ENCODE results near the gene PXDN. TPM values are rescaled to one million over a fixed set of nuclear protein-coding genes. Genes with fewer than 3 reads are reported as not detected.
A peak's percentile ranks its signal among the peaks of the same experiment; 100 is the strongest.

Gene PXDN
- total RNA-seq, 4 donors from 2014 or later: 7.0 to 9.5 (median 9.4) TPM

GRCh38 chr2:1658394-1659151 lies 85.7 kb downstream of the PXDN start:
- no peak for TF ChIP-seq POLR2A (IDR thresholded peaks at IDR 0.05)
- no peak for TF ChIP-seq POLR2AphosphoS5 (IDR thresholded peaks at IDR 0.05)
- no peak for TF ChIP-seq EP300 (IDR thresholded peaks at IDR 0.05)
- Histone ChIP-seq H3K4me3 (no peak overlapping the region), H3K9me3 (no peaks in the 10 kb centered on the region), H3K36me3 (peaks cover 26% of the 10 kb centered on the region), H3K27ac (no peak overlapping the region), H3K27me3 (no peaks in the 10 kb centered on the region), H3K4me1 (peaks cover 10% of the 10 kb centered on the region)
- DNase-seq (ENCODE audit: low spot score in 2 of 2): peak in 1 of 2 donors; percentile 49
- WGBS: 92% methylated on average over 24 of the region's 26 CpGs

DNA sequence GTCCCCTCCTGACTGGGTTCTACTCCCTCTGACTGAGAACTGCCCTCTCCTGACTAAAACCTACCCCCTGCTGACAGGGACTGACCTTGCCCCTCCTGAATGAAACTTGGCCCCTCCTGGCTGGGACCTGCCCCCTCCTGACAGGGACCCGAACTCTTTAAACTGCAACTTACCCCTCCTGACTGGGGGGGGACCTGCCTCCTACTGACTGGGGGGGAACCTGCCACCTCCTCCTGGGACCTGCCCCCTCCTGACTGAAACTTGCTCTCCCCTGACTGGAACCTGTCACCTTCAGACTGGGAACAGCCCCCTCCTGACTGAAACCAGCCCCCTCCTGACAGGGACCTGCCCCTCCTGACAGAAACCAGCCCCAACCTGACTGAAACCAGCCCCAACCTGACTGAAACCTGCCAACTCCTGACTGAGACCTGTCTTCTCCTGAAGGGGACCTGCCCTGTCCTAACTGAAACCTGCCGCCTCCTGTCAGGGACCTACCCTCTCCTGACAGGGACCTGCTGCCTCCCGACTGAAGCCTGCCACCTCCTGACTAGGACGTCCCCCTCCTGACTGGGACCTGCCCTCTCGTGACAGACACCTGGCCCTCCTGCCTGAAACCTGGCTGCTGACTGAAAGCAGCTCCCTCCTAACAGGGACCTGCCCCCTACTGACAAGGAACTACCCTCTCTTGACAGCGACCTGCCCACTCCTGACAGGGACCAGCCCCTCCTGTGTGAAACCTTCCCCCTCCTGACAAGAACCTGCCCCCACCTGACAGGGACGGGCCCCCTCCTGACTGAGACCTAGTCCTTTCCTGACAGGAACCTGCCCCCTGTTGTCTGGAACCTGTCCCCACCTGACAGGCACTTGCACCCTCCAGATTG lies 87.1 kb downstream of the PXDN start:
- H3K4me1 ChIP-seq: peaks cover 24% of the 10 kb centered on the region
- TF ChIP-seq POLR2AphosphoS5 (IDR thresholded peaks at IDR 0.05) (no peak), EP300 (IDR thresholded peaks at IDR 0.05) (no peak), POLR2A (IDR thresholded peaks at IDR 0.05) (no peak)
- TF ChIP-seq, protein P1, sequence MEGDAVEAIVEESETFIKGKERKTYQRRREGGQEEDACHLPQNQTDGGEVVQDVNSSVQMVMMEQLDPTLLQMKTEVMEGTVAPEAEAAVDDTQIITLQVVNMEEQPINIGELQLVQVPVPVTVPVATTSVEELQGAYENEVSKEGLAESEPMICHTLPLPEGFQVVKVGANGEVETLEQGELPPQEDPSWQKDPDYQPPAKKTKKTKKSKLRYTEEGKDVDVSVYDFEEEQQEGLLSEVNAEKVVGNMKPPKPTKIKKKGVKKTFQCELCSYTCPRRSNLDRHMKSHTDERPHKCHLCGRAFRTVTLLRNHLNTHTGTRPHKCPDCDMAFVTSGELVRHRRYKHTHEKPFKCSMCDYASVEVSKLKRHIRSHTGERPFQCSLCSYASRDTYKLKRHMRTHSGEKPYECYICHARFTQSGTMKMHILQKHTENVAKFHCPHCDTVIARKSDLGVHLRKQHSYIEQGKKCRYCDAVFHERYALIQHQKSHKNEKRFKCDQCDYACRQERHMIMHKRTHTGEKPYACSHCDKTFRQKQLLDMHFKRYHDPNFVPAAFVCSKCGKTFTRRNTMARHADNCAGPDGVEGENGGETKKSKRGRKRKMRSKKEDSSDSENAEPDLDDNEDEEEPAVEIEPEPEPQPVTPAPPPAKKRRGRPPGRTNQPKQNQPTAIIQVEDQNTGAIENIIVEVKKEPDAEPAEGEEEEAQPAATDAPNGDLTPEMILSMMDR (IDR thresholded peaks at IDR 0.05): no peak
- no peak overlapping the region for H3K4me3 ChIP-seq
- H3K36me3 ChIP-seq: peaks cover 19% of the 10 kb centered on the region
- no peak overlapping the region for H3K27ac ChIP-seq
- WGBS: 61% methylated on average over 4 of the region's 7 CpGs
- no peaks in the 10 kb centered on the region for H3K9me3 ChIP-seq
- DNase-seq (ENCODE audit: low spot score in 2 of 2): peak in 1 of 2 donors; percentile 50
- H3K27me3 ChIP-seq: no peaks in the 10 kb centered on the region

GRCh38 chr2:1656326-1656960 lies 87.9 kb downstream of the PXDN start:
- Histone ChIP-seq H3K27ac (no peak overlapping the region), H3K4me1 (peaks cover 31% of the 10 kb centered on the region), H3K9me3 (no peaks in the 10 kb centered on the region), H3K36me3 (peaks cover 19% of the 10 kb centered on the region), H3K27me3 (no peaks in the 10 kb centered on the region), H3K4me3 (no peak overlapping the region)
- 82% methylated on average over 6 of the region's 6 CpGs for WGBS
- TF ChIP-seq EP300 (IDR thresholded peaks at IDR 0.05) (no peak), POLR2A (IDR thresholded peaks at IDR 0.05) (no peak), POLR2AphosphoS5 (IDR thresholded peaks at IDR 0.05) (no peak)
- TF ChIP-seq, protein P1 (IDR thresholded peaks at IDR 0.05): no peak
- DNase-seq (ENCODE audit: low spot score in 2 of 2): peak in 1 of 2 donors; percentile 38

DNA sequence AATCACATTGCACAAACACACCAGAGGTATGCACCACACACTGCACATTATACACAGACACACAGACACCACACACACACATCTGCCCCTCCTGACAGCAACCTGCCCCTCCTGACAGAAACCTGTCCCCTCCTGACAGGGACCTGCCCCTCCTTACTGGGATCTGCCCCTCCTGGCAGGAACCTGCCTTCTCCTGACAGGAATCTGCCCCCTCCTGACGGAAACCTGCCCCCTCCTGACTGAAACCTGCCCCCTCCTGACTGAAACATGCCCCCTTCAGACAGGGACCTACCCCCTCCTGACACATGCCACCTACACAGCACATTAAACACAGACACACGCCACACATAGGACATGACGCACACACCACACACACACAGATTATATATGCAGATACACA lies 88.9 kb downstream of the PXDN start:
- no peak for DNase-seq (ENCODE audit: low spot score in 2 of 2)
- H3K27ac ChIP-seq: no peak overlapping the region

More for the DNA sequence above, 88.9 kb downstream of the PXDN start:
- TF ChIP-seq EP300 (IDR thresholded peaks at IDR 0.05): no peak
- no peak for TF ChIP-seq POLR2AphosphoS5 (IDR thresholded peaks at IDR 0.05)
- TF ChIP-seq POLR2A (IDR thresholded peaks at IDR 0.05): no peak
- TF ChIP-seq, protein P1 (IDR thresholded peaks at IDR 0.05): no peak
- Histone ChIP-seq H3K4me3 (no peak overlapping the region), H3K27me3 (no peaks in the 10 kb centered on the region), H3K9me3 (no peaks in the 10 kb centered on the region), H3K36me3 (peaks cover 9% of the 10 kb centered on the region), H3K4me1 (peaks cover 31% of the 10 kb centered on the region)
- 86% methylated on average over 3 of the region's 3 CpGs for WGBS

All from suprapubic skin (tissue), 4 donors.